Measurements from ENCODE around the gene NDUFS4.

GRCh38 chr5:53543401-53543800, 17.0 kb upstream of the NDUFS4 start:
- TF ChIP-seq, protein P1, sequence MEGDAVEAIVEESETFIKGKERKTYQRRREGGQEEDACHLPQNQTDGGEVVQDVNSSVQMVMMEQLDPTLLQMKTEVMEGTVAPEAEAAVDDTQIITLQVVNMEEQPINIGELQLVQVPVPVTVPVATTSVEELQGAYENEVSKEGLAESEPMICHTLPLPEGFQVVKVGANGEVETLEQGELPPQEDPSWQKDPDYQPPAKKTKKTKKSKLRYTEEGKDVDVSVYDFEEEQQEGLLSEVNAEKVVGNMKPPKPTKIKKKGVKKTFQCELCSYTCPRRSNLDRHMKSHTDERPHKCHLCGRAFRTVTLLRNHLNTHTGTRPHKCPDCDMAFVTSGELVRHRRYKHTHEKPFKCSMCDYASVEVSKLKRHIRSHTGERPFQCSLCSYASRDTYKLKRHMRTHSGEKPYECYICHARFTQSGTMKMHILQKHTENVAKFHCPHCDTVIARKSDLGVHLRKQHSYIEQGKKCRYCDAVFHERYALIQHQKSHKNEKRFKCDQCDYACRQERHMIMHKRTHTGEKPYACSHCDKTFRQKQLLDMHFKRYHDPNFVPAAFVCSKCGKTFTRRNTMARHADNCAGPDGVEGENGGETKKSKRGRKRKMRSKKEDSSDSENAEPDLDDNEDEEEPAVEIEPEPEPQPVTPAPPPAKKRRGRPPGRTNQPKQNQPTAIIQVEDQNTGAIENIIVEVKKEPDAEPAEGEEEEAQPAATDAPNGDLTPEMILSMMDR (IDR thresholded peaks at IDR 0.05; ENCODE audit: insufficient read depth, low read depth, low read length): no peak
- TF ChIP-seq EZH2 (IDR thresholded peaks at IDR 0.05; ENCODE audit: insufficient read depth, low read length): no peak

Data from astrocyte (in vitro differentiated cells and primary cell).